SK-N-SH (cell line): ENCODE results near the gene MMS22L. TPM values are rescaled to one million over a fixed set of nuclear protein-coding genes. Genes with fewer than 3 reads are reported as not detected.

Source experiments
- CTCF ChIA-PET: fragments of 300-600, 350-600 bp; formaldehyde crosslinking; extraction: SDS; loops from one replicate; lab custom pipeline; 2021; lab: Yijun Ruan, JAX
- POLR2A ChIA-PET: fragments of 350-600 bp; sonication (Branson Sonifier 250); formaldehyde crosslinking; extraction: SDS; loops from one replicate; lab custom pipeline; 2020; ENCODE audit warnings: antibody characterized with exemption, inconsistent platforms; lab: Yijun Ruan, JAX
- DNase-seq: peaks from one replicate; pipeline ENCODE4 v3.0.0; 2012
- H2AFZ ChIP-seq: fragments of 200-600 bp; sonication (generic); 2 replicates; pipeline ENCODE4 v1.8.1; 2016; ENCODE audit warnings: antibody characterized with exemption, mild to moderate bottlenecking, low read depth
- H3F3A ChIP-seq: fragments of 200-600 bp; sonication (generic); replicated peaks from 2 replicates; pipeline ENCODE3; 2016; ENCODE audit warnings: antibody characterized with exemption, mild to moderate bottlenecking; ENCODE audit not compliant: insufficient read depth
- H3K27ac ChIP-seq, 2 experiments: fragments of 200-500 bp in 1 of 2; fragments of 200-600 bp in 1 of 2; sonication (Bioruptor generic) in 1 of 2; sonication (generic), shearing (Covaris generic) in 1 of 2; 2 replicates each; pipeline versions ENCODE4 v1.5.1 to v1.6.1; 2014 to 2016; ENCODE audit warnings: low read depth in 2 of 2, inconsistent platforms in 1 of 2, low read length in 1 of 2, mild to moderate bottlenecking in 1 of 2, mixed read lengths in 1 of 2
- H3K27me3 ChIP-seq: fragments of 200-600 bp; sonication (generic), shearing (Covaris generic); 2 replicates; pipeline ENCODE4 v1.6.1; 2016; ENCODE audit warnings: mixed run types; ENCODE audit not compliant: insufficient read depth
- H3K36me3 ChIP-seq, 2 experiments: fragments of 200-500 bp in 1 of 2; fragments of 200-600 bp in 1 of 2; sonication (Bioruptor generic) in 1 of 2; sonication (generic) in 1 of 2; replicated peaks in 1 of 2; 2 replicates each; pipeline versions ENCODE3 to v1.5.1; 2014 to 2016; ENCODE audit warnings: low read length in 1 of 2, mild to moderate bottlenecking in 1 of 2; ENCODE audit not compliant: insufficient read depth in 2 of 2, control insufficient read depth in 1 of 2
- H3K4me1 ChIP-seq, 2 experiments: fragments of 200-500 bp in 1 of 2; fragments of 200-600 bp in 1 of 2; sonication (Bioruptor generic) in 1 of 2; sonication (generic), shearing (Covaris generic) in 1 of 2; 2 replicates each; pipeline versions ENCODE4 v1.5.1 to v1.6.1; 2014 to 2016; ENCODE audit warnings: low read depth in 1 of 2, low read length in 1 of 2, mixed run types in 1 of 2; ENCODE audit not compliant: insufficient read depth in 2 of 2, control insufficient read depth in 1 of 2
- H3K4me2 ChIP-seq: fragments of 200-600 bp; sonication (generic), shearing (Covaris generic); 2 replicates; pipeline ENCODE4 v1.6.1; 2017; ENCODE audit warnings: mixed run types
- H3K4me3 ChIP-seq, 2 experiments: fragments of 200-500 bp in 1 of 2; fragments of 200-600 bp in 1 of 2; sonication (Bioruptor generic) in 1 of 2; sonication (generic), shearing (Covaris generic) in 1 of 2; 2 replicates each; pipeline versions ENCODE4 v1.5.1 to v1.8.1; 2014 to 2016; ENCODE audit warnings: low read depth in 2 of 2, inconsistent platforms in 1 of 2, low read length in 1 of 2, mild to moderate bottlenecking in 1 of 2, mixed read lengths in 1 of 2, moderate library complexity in 1 of 2
- H3K79me2 ChIP-seq: fragments of 200-600 bp; sonication (generic); 2 replicates; pipeline ENCODE4 v1.8.1; 2017; ENCODE audit warnings: mild to moderate bottlenecking; ENCODE audit not compliant: insufficient read depth
- H3K9ac ChIP-seq: fragments of 200-600 bp; sonication (generic); 2 replicates; pipeline ENCODE4 v1.6.1; 2017; ENCODE audit warnings: mixed run types
- H3K9me2 ChIP-seq: fragments of 200-600 bp; sonication (generic); 2 replicates; pipeline ENCODE4 v1.6.1; 2017; ENCODE audit warnings: mixed run types
- H3K9me3 ChIP-seq: fragments of 200-600 bp; sonication (generic); 2 replicates; pipeline ENCODE4 v1.6.1; 2017; ENCODE audit warnings: mixed run types, mild to moderate bottlenecking, moderate library complexity
- H4K20me1 ChIP-seq: fragments of 200-600 bp; sonication (generic); 2 replicates; pipeline ENCODE4 v1.6.1; 2017; ENCODE audit warnings: mild to moderate bottlenecking, mixed run types; ENCODE audit not compliant: insufficient read depth
- CHD2 ChIP-seq: fragments of 150-350 bp; IDR thresholded peaks from 2 replicates; pipeline ENCODE4 v1.6.1; 2018; ENCODE audit warnings: low read length; ENCODE audit not compliant: partially characterized antibody
- EP300 ChIP-seq, 2 experiments: IDR thresholded peaks; 2 replicates each; pipeline versions ENCODE4 v1.4.0 to v1.6.1; 2012; ENCODE audit warnings: borderline replicate concordance in 1 of 2, low read depth in 1 of 2, low read length in 1 of 2
- EZH2phosphoT487 ChIP-seq: fragments of 200-600 bp; sonication (generic); IDR thresholded peaks from 2 replicates; pipeline ENCODE4 v1.6.1; 2017; ENCODE audit warnings: low read depth, mixed run types, mild to moderate bottlenecking, antibody characterized with exemption, moderate library complexity, borderline replicate concordance
- FOXJ3 ChIP-seq: sonication (generic); formaldehyde crosslinking; IDR thresholded peaks from 2 replicates; pipeline ENCODE4 v1.5.1; 2020; ENCODE audit warnings: mild to moderate bottlenecking, missing genetic modification reagents
- GABPA ChIP-seq: IDR thresholded peaks from 2 replicates; pipeline ENCODE4 v1.4.0; 2012; ENCODE audit warnings: low read depth, mild to moderate bottlenecking
- GATA2 ChIP-seq: sonication (generic); formaldehyde crosslinking; IDR thresholded peaks from 2 replicates; pipeline ENCODE4 v1.5.0; 2020; ENCODE audit warnings: mild to moderate bottlenecking, missing genetic modification reagents
- MXI1 ChIP-seq: IDR thresholded peaks from 2 replicates; pipeline ENCODE4 v1.6.1; 2012; ENCODE audit warnings: mild to moderate bottlenecking, low read depth, low read length, improper control_type of control experiment
- NRF1 ChIP-seq: IDR thresholded peaks from 2 replicates; pipeline ENCODE4 v1.6.1; 2012; ENCODE audit warnings: low read depth, mild to moderate bottlenecking, low read length
- POLR2AphosphoS5 ChIP-seq: IDR thresholded peaks from 2 replicates; pipeline ENCODE4 v1.6.1; 2012; ENCODE audit warnings: low read depth, low read length
- RAD21 ChIP-seq: IDR thresholded peaks from 2 replicates; pipeline ENCODE4 v1.6.1; 2012; ENCODE audit warnings: mild to moderate bottlenecking, low read length
- RFX5 ChIP-seq: IDR thresholded peaks from 2 replicates; pipeline ENCODE4 v1.6.1; 2012; ENCODE audit warnings: mild to moderate bottlenecking, improper control_type of control experiment, low read length
- RXRA ChIP-seq: IDR thresholded peaks from 2 replicates; pipeline ENCODE4 v1.4.0; 2012; ENCODE audit warnings: low read depth, mild to moderate bottlenecking, borderline replicate concordance
- SIN3A ChIP-seq: IDR thresholded peaks from 2 replicates; pipeline ENCODE4 v1.6.1; 2012; ENCODE audit warnings: low read depth, mild to moderate bottlenecking, low read length, moderate library complexity, borderline replicate concordance
- SMC3 ChIP-seq: IDR thresholded peaks from 2 replicates; pipeline ENCODE4 v1.6.1; 2012; ENCODE audit warnings: low read depth, low read length, improper control_type of control experiment
- TEAD4 ChIP-seq: IDR thresholded peaks from 2 replicates; pipeline ENCODE4 v1.4.0; 2012; ENCODE audit warnings: mild to moderate bottlenecking, borderline replicate concordance; ENCODE audit not compliant: insufficient read depth
- USF2 ChIP-seq: fragments of 150-350 bp; IDR thresholded peaks from 2 replicates; pipeline ENCODE4 v1.6.1; 2017; ENCODE audit warnings: antibody characterized with exemption, low read length, low read depth, borderline replicate concordance
- ZBTB33 ChIP-seq: IDR thresholded peaks from 2 replicates; pipeline ENCODE4 v1.4.0; 2012; ENCODE audit warnings: low read depth, borderline replicate concordance
- WGBS: methylation state at CpG from one replicate; pipeline ENCODE4 v1.1.6; 2017; ENCODE audit warnings: low lambda C conversion rate; 5-methylcytosine and 5-hydroxymethylcytosine counted together
- polyA plus RNA-seq, 3 experiments: library from polyadenylated mRNA; depleted of rRNA; stranded (reverse); fragments of >200 nt; gene quantifications; 2 replicates each; pipeline ENCODE4 v1.2.3, GENCODE V29; 2012
- TF ChIP-seq, protein P1 (sequence below): fragments of 150-350 bp; IDR thresholded peaks from 2 replicates; pipeline ENCODE4 v1.6.1; 2016; ENCODE audit warnings: mild to moderate bottlenecking, low read depth, low read length
- TF ChIP-seq, protein P2 (sequence below): fragments of 200-600 bp; sonication (generic); IDR thresholded peaks from 2 replicates; pipeline ENCODE4 v1.6.1; 2017; ENCODE audit warnings: antibody characterized with exemption, mild to moderate bottlenecking, moderate library complexity
- TF ChIP-seq, protein P3 (sequence below): IDR thresholded peaks from 2 replicates; pipeline ENCODE4; 2012

MMS22L gene
- polyA plus RNA-seq, 1 of the 3 experiments (the other 2 are of a cell fraction): 4.3 TPM

- no peak overlapping the region for H3K4me2 ChIP-seq
Observed at GRCh38 chr6:97094376-97094775, 188.6 kb downstream of the MMS22L start.

More at GRCh38 chr6:97094376-97094775, 188.6 kb downstream of the MMS22L start:
- no peak overlapping the region for H3K4me3 ChIP-seq
- H3K27me3 ChIP-seq: no peaks in the 10 kb centered on the region
- H3K36me3 ChIP-seq: no peaks in the 10 kb centered on the region
- no peaks in the 10 kb centered on the region for H3K9me3 ChIP-seq
- H3K9ac ChIP-seq: no peak overlapping the region
- POLR2A ChIA-PET: no interaction called here
- CTCF ChIA-PET: interaction anchor here (1.5 kb wide), 1 partner anchor 9 kb away, joined by 5 read pairs; no protein-coding TSS in a partner anchor
- TF ChIP-seq FOXJ3: no peak
- no peak for TF ChIP-seq NRF1
- TF ChIP-seq, protein P1, sequence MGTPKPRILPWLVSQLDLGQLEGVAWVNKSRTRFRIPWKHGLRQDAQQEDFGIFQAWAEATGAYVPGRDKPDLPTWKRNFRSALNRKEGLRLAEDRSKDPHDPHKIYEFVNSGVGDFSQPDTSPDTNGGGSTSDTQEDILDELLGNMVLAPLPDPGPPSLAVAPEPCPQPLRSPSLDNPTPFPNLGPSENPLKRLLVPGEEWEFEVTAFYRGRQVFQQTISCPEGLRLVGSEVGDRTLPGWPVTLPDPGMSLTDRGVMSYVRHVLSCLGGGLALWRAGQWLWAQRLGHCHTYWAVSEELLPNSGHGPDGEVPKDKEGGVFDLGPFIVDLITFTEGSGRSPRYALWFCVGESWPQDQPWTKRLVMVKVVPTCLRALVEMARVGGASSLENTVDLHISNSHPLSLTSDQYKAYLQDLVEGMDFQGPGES: no peak
- TF ChIP-seq EP300 (IDR thresholded peaks at IDR 0.05; ENCODE audit: borderline replicate concordance in 1 of 2, low read depth in 1 of 2, low read length in 1 of 2): no peak
- TF ChIP-seq TEAD4: no peak
- TF ChIP-seq, protein P2, sequence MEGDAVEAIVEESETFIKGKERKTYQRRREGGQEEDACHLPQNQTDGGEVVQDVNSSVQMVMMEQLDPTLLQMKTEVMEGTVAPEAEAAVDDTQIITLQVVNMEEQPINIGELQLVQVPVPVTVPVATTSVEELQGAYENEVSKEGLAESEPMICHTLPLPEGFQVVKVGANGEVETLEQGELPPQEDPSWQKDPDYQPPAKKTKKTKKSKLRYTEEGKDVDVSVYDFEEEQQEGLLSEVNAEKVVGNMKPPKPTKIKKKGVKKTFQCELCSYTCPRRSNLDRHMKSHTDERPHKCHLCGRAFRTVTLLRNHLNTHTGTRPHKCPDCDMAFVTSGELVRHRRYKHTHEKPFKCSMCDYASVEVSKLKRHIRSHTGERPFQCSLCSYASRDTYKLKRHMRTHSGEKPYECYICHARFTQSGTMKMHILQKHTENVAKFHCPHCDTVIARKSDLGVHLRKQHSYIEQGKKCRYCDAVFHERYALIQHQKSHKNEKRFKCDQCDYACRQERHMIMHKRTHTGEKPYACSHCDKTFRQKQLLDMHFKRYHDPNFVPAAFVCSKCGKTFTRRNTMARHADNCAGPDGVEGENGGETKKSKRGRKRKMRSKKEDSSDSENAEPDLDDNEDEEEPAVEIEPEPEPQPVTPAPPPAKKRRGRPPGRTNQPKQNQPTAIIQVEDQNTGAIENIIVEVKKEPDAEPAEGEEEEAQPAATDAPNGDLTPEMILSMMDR: no peak
- TF ChIP-seq, protein P3, sequence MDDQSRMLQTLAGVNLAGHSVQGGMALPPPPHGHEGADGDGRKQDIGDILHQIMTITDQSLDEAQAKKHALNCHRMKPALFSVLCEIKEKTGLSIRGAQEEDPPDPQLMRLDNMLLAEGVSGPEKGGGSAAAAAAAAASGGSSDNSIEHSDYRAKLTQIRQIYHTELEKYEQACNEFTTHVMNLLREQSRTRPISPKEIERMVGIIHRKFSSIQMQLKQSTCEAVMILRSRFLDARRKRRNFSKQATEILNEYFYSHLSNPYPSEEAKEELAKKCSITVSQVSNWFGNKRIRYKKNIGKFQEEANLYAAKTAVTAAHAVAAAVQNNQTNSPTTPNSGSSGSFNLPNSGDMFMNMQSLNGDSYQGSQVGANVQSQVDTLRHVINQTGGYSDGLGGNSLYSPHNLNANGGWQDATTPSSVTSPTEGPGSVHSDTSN: no peak
- TF ChIP-seq RXRA: no peak
- no peak for TF ChIP-seq POLR2AphosphoS5
- no peak for TF ChIP-seq SMC3
- TF ChIP-seq CHD2: no peak
- no peak for TF ChIP-seq GABPA
- TF ChIP-seq MXI1: no peak
- no peak for TF ChIP-seq ZBTB33
- TF ChIP-seq RFX5: no peak
- TF ChIP-seq USF2: no peak
- no peak for TF ChIP-seq GATA2 (CRISPR knock-in tag)
- TF ChIP-seq EZH2phosphoT487: no peak
- TF ChIP-seq RAD21: no peak
- no peak for TF ChIP-seq SIN3A
- peaks cover 0 to 3% of the 10 kb centered on the region in 2 experiments; a peak in 2 of 4 replicates for H3K4me1 ChIP-seq
- no peaks in the 10 kb centered on the region for H3F3A ChIP-seq
- no peaks in the 10 kb centered on the region for H3K79me2 ChIP-seq
- no peaks in the 10 kb centered on the region for H3K9me2 ChIP-seq
- no peak for DNase-seq
- no peak overlapping the region for H2AFZ ChIP-seq
- 100% methylated on average over 2 of the region's 2 CpGs for WGBS
- no peak overlapping the region for H3K27ac ChIP-seq
- no peaks in the 10 kb centered on the region for H4K20me1 ChIP-seq
